Muscle layer of colon (tissue), 2 donors: ENCODE results near the gene GTF3C4.

Experiments
- H3K27ac ChIP-seq: one replicate; pipeline ENCODE4 v1.7.0; 2013; ENCODE audit warnings: low read depth, mild to moderate bottlenecking, low read length, moderate library complexity
- H3K27me3 ChIP-seq, 2 donors: one replicate each; pipeline ENCODE4 v1.7.0; 2013; ENCODE audit warnings: low read length in 2 of 2, mild to moderate bottlenecking in 2 of 2; ENCODE audit not compliant: insufficient read depth in 2 of 2, control insufficient read depth in 1 of 2
- H3K36me3 ChIP-seq: one replicate; pipeline ENCODE4 v1.7.0; 2013; ENCODE audit warnings: mild to moderate bottlenecking, low read length; ENCODE audit not compliant: insufficient read depth
- H3K4me1 ChIP-seq: one replicate; pipeline ENCODE4 v1.7.0; 2013; ENCODE audit warnings: mild to moderate bottlenecking, low read length; ENCODE audit not compliant: insufficient read depth
- H3K4me3 ChIP-seq, 2 donors: one replicate each; pipeline ENCODE4 v1.7.0; 2013; ENCODE audit warnings: low read length in 2 of 2, low read depth in 1 of 2, mild to moderate bottlenecking in 1 of 2, moderate library complexity in 1 of 2
- H3K9ac ChIP-seq: one replicate; pipeline ENCODE4 v1.7.0; 2013; ENCODE audit warnings: low read length
- H3K9me3 ChIP-seq: one replicate; pipeline ENCODE4 v1.7.0; 2013; ENCODE audit warnings: mild to moderate bottlenecking, low read length
- donor health status: abdominal sarcoma.
- donor health status: Adenocarcinoma of cecum.

Gene GTF3C4

GRCh38 chr9:132648283-132648682 lies 22.0 kb upstream of the GTF3C4 start:
- H3K27ac ChIP-seq, result no peak overlapping the region
- no peak overlapping the region for H3K9ac ChIP-seq
- H3K36me3 ChIP-seq, result peaks cover 58% of the 10 kb centered on the region
- H3K27me3 ChIP-seq, result no peaks in the 10 kb centered on the region
- no peak overlapping the region for H3K4me3 ChIP-seq
- H3K4me1 ChIP-seq, result no peaks in the 10 kb centered on the region
- H3K9me3 ChIP-seq, result no peaks in the 10 kb centered on the region

GRCh38 chr9:132648685-132649084 lies 21.6 kb upstream of the GTF3C4 start:
- H3K9ac ChIP-seq, result no peak overlapping the region
- H3K27ac ChIP-seq, result no peak overlapping the region
- no peaks in the 10 kb centered on the region for H3K27me3 ChIP-seq
- H3K4me1 ChIP-seq, result no peaks in the 10 kb centered on the region
- no peaks in the 10 kb centered on the region for H3K9me3 ChIP-seq
- H3K4me3 ChIP-seq, result no peak overlapping the region
- H3K36me3 ChIP-seq, result peaks cover 54% of the 10 kb centered on the region

GRCh38 chr9:132651259-132651658 lies 19.0 kb upstream of the GTF3C4 start:
- peaks cover 35% of the 10 kb centered on the region for H3K36me3 ChIP-seq
- H3K9ac ChIP-seq, result no peak overlapping the region
- H3K9me3 ChIP-seq, result no peaks in the 10 kb centered on the region
- no peaks in the 10 kb centered on the region for H3K4me1 ChIP-seq
- no peak overlapping the region for H3K27ac ChIP-seq
- no peak overlapping the region for H3K4me3 ChIP-seq
- H3K27me3 ChIP-seq, result no peaks in the 10 kb centered on the region

- Histone ChIP-seq H3K27me3 (no peaks in the 10 kb centered on the region), H3K9ac (no peak overlapping the region), H3K4me1 (no peaks in the 10 kb centered on the region), H3K36me3 (peaks cover 33% of the 10 kb centered on the region), H3K9me3 (no peaks in the 10 kb centered on the region), H3K27ac (no peak overlapping the region), H3K4me3 (no peak overlapping the region)
These were observed 14.0 kb upstream of the GTF3C4 start for GRCh38 chr9:132656299-132656698.

- H3K4me3 ChIP-seq, result no peak overlapping the region
- H3K4me1 ChIP-seq, result no peaks in the 10 kb centered on the region
- H3K9me3 ChIP-seq, result no peaks in the 10 kb centered on the region
- H3K36me3 ChIP-seq, result peaks cover 41% of the 10 kb centered on the region
- no peaks in the 10 kb centered on the region for H3K27me3 ChIP-seq
- no peak overlapping the region for H3K9ac ChIP-seq
- no peak overlapping the region for H3K27ac ChIP-seq
These were observed 7.9 kb upstream of the GTF3C4 start for GRCh38 chr9:132662152-132662945.

- Histone ChIP-seq H3K4me3 (no peak overlapping the region), H3K27ac (no peak overlapping the region), H3K36me3 (peaks cover 37% of the 10 kb centered on the region), H3K9me3 (no peaks in the 10 kb centered on the region), H3K27me3 (no peaks in the 10 kb centered on the region), H3K9ac (no peak overlapping the region), H3K4me1 (no peaks in the 10 kb centered on the region)
These were observed 7.1 kb upstream of the GTF3C4 start for GRCh38 chr9:132663117-132663516.

- Histone ChIP-seq H3K4me3 (no peak overlapping the region), H3K27ac (no peak overlapping the region), H3K36me3 (peaks cover 30% of the 10 kb centered on the region), H3K27me3 (no peaks in the 10 kb centered on the region), H3K9me3 (no peaks in the 10 kb centered on the region), H3K9ac (no peak overlapping the region), H3K4me1 (peaks cover 2% of the 10 kb centered on the region)
These were observed 6.4 kb upstream of the GTF3C4 start for GRCh38 chr9:132663851-132664250.

- Histone ChIP-seq H3K36me3 (no peaks in the 10 kb centered on the region), H3K9ac (peak overlapping the region; percentile 76), H3K9me3 (no peaks in the 10 kb centered on the region), H3K4me1 (peaks cover 27% of the 10 kb centered on the region), H3K4me3 (peak overlapping the region; percentile 91 to 99), H3K27me3 (no peaks in the 10 kb centered on the region), H3K27ac (peak overlapping the region; percentile 87)
These were observed 956 bp upstream of the GTF3C4 start for GRCh38 chr9:132669319-132669697.

- H3K27ac ChIP-seq, result peak within 1 kb of the TSS; percentile 87
- no peaks in the 10 kb centered on the region for H3K27me3 ChIP-seq
- peak within 1 kb of the TSS; percentile 91 to 99 for H3K4me3 ChIP-seq
- H3K9ac ChIP-seq, result peak within 1 kb of the TSS; percentile 77
- peaks cover 27% of the 10 kb centered on the region for H3K4me1 ChIP-seq
- no peaks in the 10 kb centered on the region for H3K36me3 ChIP-seq
- no peaks in the 10 kb centered on the region for H3K9me3 ChIP-seq
These were observed 387 bp upstream of the GTF3C4 start, which contains the start of gene DDX31 for GRCh38 chr9:132669698-132670456. Gene DDX31, minus strand, starts transcription at chr9:132669983. Its CDS starts 49 bp downstream, at chr9:132669934.

GRCh38 chr9:132671620-132672412 lies 1.6 kb downstream of the GTF3C4 start:
- peak overlapping the region; percentile 77 for H3K9ac ChIP-seq
- peak overlapping the region; percentile 91 to 99 for H3K4me3 ChIP-seq
- no peaks in the 10 kb centered on the region for H3K36me3 ChIP-seq
- no peaks in the 10 kb centered on the region for H3K9me3 ChIP-seq
- H3K27me3 ChIP-seq, result no peaks in the 10 kb centered on the region
- H3K27ac ChIP-seq, result no peak overlapping the region
- H3K4me1 ChIP-seq, result peaks cover 27% of the 10 kb centered on the region

GRCh38 chr9:132672413-132672690 lies 2.1 kb downstream of the GTF3C4 start:
- H3K27me3 ChIP-seq, result no peaks in the 10 kb centered on the region
- no peaks in the 10 kb centered on the region for H3K9me3 ChIP-seq
- H3K36me3 ChIP-seq, result no peaks in the 10 kb centered on the region
- peaks cover 27% of the 10 kb centered on the region for H3K4me1 ChIP-seq
- peak overlapping the region in 1 of 2 donors; percentile 91 for H3K4me3 ChIP-seq
- H3K9ac ChIP-seq, result no peak overlapping the region
- no peak overlapping the region for H3K27ac ChIP-seq
